ENCODE measurements around the gene RIPPLY3. TPM values are rescaled to one million over a fixed set of nuclear protein-coding genes. Genes with fewer than 3 reads are reported as not detected.

Gene RIPPLY3
- total RNA-seq, 2 donors from 2014 or later: not detected

GRCh38 chr21:36980280-36981048 is 26.0 kb upstream of the RIPPLY3 start:
- Histone ChIP-seq H3K4me1 (peaks cover 0 to 10% of the 10 kb centered on the region in 2 donors), H3K36me3 (no peaks in the 10 kb centered on the region), H3K9me3 (no peaks in the 10 kb centered on the region), H3K27me3 (no peaks in the 10 kb centered on the region), H3K4me3 (peak overlapping the region; percentile 20 to 55), H3K27ac (peak overlapping the region in 1 of 2 donors; percentile 19)
- TF ChIP-seq, protein P1, sequence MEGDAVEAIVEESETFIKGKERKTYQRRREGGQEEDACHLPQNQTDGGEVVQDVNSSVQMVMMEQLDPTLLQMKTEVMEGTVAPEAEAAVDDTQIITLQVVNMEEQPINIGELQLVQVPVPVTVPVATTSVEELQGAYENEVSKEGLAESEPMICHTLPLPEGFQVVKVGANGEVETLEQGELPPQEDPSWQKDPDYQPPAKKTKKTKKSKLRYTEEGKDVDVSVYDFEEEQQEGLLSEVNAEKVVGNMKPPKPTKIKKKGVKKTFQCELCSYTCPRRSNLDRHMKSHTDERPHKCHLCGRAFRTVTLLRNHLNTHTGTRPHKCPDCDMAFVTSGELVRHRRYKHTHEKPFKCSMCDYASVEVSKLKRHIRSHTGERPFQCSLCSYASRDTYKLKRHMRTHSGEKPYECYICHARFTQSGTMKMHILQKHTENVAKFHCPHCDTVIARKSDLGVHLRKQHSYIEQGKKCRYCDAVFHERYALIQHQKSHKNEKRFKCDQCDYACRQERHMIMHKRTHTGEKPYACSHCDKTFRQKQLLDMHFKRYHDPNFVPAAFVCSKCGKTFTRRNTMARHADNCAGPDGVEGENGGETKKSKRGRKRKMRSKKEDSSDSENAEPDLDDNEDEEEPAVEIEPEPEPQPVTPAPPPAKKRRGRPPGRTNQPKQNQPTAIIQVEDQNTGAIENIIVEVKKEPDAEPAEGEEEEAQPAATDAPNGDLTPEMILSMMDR (IDR thresholded peaks at IDR 0.05): peak in 1 of 2 donors; percentile 31
- DNase-seq (ENCODE audit: low spot score): no peak

DNA sequence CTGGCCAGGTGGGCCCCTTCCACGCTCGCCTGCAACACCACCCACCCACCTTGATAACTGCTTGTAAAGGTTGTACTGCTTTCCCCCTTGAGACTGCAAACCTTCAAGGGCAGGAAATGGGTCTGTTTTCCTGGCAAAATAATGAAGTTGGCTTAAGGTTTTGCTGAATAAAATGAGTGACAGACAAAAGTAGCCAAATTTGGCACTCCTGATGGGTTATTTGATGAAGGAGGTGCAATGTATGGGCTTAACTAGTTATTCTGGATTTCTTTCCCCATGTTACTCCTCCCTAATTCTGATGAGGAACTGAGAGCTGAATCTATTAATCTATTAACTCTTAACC is 25.5 kb upstream of the RIPPLY3 start:
- TF ChIP-seq, protein P1 (IDR thresholded peaks at IDR 0.05): no peak
- H3K36me3 ChIP-seq: no peaks in the 10 kb centered on the region
- peak overlapping the region; percentile 20 to 55 for H3K4me3 ChIP-seq
- no peaks in the 10 kb centered on the region for H3K27me3 ChIP-seq
- H3K9me3 ChIP-seq: no peaks in the 10 kb centered on the region
- no peak for DNase-seq (ENCODE audit: low spot score)
- peaks cover 0 to 10% of the 10 kb centered on the region in 2 donors for H3K4me1 ChIP-seq
- no peak overlapping the region for H3K27ac ChIP-seq

GRCh38 chr21:36981977-36982700 is 24.4 kb upstream of the RIPPLY3 start:
- TF ChIP-seq, protein P1 (IDR thresholded peaks at IDR 0.05): no peak
- no peak overlapping the region for H3K27ac ChIP-seq
- DNase-seq (ENCODE audit: low spot score): no peak
- peaks cover 0 to 10% of the 10 kb centered on the region in 2 donors for H3K4me1 ChIP-seq
- H3K27me3 ChIP-seq: no peaks in the 10 kb centered on the region
- no peaks in the 10 kb centered on the region for H3K9me3 ChIP-seq
- no peaks in the 10 kb centered on the region for H3K36me3 ChIP-seq
- H3K4me3 ChIP-seq: no peak overlapping the region

GRCh38 chr21:36985751-36986594 is 20.5 kb upstream of the RIPPLY3 start:
- H3K36me3 ChIP-seq: no peaks in the 10 kb centered on the region
- H3K4me3 ChIP-seq: no peak overlapping the region
- TF ChIP-seq, protein P1 (IDR thresholded peaks at IDR 0.05): no peak
- DNase-seq (ENCODE audit: low spot score): no peak
- H3K4me1 ChIP-seq: peaks cover 0 to 6% of the 10 kb centered on the region in 2 donors
- no peaks in the 10 kb centered on the region for H3K27me3 ChIP-seq
- no peak overlapping the region for H3K27ac ChIP-seq
- no peaks in the 10 kb centered on the region for H3K9me3 ChIP-seq

- TF ChIP-seq, protein P1 (IDR thresholded peaks at IDR 0.05): no peak
- no peak overlapping the region for H3K27ac ChIP-seq
- peaks cover 0 to 5% of the 10 kb centered on the region in 2 donors for H3K4me1 ChIP-seq
- no peak for DNase-seq (ENCODE audit: low spot score)
- H3K27me3 ChIP-seq: no peaks in the 10 kb centered on the region
- no peaks in the 10 kb centered on the region for H3K9me3 ChIP-seq
- H3K36me3 ChIP-seq: no peaks in the 10 kb centered on the region
- no peak overlapping the region for H3K4me3 ChIP-seq
These were observed 18.7 kb upstream of the RIPPLY3 start for GRCh38 chr21:36987845-36988244.
